Activated CD4-positive, alpha-beta T cell treated with anti-CD3 and anti-CD28 coated beads, Interleukin-2, Interleukin-4, amounts not matched to agents 100 ng/mL and 50 ng/mL, durations not matched to agents 16 hours and 8 hours (primary cell): ENCODE results near the gene LEFTY1.
"Not testable (repeated sequence)": the region's sequence is repeated elsewhere in the genome, so short reads cannot be mapped to it uniquely, and the experiment has no call there.

ENCODE experiments used
- DNase-seq: peaks from one replicate; pipeline ENCODE4 v3.0.0-alpha.2; 2020; ENCODE audit warnings: low spot score

LEFTY1 gene

DNA sequence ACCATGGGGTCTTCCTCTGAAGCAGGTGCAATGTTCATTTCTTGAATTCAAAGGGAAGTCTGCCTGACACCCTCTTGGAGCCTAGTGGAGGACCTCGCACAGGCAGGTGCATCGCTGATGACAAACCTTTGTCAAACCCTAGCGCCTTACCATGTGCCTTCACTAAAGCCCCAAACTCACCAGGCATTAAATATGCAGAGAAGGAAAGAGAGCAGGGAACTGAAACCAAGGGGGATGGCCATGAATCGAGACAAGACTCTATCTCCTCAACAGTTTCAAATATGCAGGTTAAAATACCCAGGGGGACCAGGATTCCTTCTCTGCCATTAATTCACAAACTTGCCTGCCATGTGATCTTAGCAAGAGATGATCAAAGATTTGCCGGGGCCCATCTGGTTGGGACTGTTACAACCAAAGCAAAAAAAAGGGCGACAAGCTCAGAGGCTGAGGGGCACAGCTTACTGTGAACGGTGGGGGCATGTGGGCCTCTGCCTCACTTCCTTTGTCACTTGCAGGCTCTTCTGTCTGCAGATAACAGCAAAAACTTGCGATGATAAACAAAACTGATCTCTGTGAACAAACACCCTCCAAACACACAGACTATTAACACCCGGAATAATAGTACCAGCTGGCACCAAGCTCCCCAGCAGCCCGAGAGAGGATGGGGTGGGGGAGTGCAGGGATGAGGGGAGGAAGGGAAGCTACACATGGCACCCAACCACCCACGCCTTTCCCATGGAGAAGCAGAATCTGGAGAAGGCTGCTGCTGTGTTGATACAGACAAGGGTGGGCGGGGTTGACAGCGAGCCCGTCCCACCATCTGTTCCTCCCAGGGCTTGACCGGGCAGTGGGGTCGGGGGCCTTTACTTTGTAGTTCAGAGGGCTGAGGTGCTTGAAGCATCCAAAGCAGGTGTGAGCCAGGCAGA is 40.7 kb downstream of the LEFTY1 start:
- no peak for DNase-seq

DNA sequence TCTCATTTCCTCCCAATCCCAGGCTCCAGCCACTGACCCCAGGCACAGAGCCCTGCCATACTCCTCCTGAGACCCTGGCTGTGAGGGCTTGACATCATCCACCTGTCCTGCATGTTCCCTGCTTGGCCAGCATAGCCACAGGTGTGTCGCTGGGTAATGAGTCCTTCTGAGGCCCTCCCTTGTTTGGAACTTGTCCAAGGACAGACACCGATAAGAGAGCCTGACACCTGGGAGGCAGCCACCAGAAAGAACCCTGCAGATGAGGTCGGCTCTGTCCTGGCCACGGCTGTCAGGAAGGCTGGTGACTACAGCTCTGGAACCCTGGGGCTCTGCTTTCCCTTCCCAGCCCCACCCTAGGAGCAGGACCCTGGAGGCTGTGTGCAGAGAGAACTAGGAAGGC is 41.3 kb downstream of the LEFTY1 start:
- no peak for DNase-seq

DNA sequence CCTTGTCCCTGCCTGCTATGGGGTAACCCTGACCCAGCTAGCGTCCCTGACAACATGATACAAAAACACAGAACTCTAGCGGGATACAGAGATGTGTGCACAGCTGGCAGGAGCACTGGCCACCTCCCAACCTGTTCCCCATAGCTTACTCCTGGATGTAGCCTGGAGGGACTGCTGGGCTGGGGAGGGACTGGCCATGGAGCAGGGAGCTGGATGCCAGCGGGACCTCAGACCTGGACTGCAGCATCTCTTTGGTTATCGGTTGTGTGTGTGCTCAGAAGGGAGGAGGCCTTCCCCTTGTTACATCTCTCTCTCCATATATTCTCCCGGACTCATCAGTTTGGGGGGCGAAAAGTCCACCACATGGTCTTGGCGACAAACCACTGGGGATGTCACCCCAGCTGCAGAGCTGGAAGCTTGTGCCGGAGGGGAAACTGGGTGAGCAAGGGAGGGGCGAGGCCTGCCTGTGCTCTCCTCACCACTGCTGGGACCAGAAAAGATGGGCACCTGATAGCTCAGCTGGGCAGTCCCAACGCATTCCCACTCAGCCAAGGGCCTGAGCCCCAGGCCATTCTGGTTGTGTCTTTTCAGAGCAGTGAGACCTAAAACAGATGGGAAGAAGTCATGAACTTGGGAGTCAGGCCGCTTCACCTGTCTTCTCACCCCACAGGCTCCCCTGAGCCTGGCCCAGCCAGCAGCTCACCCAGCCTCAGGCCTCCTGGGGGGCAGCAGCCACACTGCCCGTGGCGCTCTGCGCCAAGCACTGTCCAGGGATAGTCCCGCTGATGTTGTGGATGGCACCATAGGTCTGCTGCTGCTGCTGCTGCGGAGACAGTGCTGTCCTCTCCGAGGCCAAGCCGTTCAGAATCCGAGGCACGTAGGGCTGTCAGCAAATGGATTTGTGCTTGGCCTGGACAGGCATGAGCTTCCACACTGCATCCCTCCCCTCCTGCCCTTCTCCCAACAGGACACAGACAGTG is 42.3 kb downstream of the LEFTY1 start:
- DNase-seq, result no peak

DNA sequence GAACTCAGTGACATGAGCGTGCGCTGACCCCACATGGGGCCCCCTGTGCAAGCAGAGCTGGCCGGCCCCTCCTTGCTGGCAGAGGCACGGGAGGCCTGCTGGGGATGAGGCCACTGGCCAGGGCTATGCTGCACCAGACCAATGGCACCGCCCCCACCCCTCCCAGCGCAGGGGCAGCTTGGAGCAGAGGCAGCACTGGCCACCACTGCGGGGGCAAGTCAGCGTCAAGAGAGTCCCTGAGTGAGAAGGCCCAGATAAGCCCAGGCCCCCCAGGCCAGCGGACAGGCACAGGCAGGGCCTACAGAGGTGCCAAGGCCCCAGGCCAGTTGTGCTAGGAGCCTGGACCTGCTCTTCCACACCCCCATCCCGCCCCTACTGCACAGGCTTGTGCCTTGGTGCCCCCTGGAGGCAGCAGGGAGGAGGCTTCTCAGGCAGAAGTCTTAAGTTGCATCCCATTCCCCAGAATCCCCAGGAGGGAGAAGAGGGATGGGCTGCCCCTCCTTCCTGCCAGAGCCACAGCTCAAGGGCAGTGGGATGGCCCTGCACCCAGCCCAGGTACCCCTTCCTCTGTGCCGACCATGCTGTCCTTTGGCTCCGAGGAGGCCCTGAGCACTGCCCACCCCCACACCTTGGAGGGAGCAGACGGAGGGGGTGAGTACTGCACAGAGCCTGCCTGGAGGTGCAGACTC is 43.2 kb downstream of the LEFTY1 start:
- peak; percentile 25 for DNase-seq

DNA sequence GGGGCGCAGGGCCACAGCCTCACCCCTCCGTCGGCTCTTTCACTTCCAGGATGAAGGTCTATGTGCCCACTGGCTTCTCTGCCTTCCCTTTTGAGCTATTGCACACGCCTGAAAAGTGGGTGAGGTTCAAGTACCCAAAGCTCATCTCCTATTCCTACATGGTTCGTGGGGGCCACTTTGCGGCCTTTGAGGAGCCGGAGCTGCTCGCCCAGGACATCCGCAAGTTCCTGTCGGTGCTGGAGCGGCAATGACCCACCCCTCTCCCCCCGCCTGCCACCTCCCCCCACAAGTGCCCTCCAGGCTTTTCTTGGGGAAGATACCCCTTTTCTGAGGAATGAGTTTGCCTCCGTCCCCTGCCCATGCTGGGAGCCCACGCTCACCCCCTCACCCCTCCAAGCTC is 43.8 kb downstream of the LEFTY1 start:
- DNase-seq, result no peak

DNA sequence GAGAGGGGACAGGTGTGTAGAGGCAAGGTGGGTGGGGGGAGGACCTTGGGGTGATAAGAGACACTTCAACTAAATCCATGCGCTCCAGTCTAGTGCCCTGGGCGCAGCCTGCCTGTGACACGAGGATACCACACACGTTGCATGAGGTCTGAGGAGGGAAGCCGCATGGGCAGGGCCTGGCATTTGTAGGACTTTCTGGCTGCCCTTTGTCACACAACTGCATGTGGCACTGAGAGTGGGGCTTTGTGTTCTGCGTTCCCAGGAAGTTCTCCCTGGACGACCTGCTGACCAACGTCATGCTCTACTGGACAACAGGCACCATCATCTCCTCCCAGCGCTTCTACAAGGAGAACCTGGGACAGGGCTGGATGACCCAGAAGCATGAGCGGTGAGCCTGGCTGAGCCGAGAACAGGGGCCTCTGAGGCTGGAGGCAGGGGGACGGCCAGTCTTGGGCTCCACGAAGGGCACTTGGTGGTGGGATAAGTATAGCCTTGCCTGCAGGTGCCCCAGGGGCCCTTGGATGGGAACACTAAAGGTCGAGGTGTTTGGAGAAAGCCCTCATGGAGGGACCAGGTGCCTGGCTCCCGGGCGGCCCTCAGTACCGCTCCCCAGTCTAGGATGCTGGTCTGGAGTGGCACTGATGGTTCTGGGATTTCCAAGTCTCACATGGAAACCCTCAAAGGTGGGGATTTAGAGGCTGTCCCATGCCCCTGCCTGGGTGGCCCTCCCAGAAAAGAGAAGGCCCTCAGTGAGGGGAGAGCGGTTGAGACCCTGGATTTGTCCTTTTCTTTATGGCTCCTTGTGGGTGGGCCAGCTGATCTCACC is 44.5 kb downstream of the LEFTY1 start:
- DNase-seq, result no peak

DNA sequence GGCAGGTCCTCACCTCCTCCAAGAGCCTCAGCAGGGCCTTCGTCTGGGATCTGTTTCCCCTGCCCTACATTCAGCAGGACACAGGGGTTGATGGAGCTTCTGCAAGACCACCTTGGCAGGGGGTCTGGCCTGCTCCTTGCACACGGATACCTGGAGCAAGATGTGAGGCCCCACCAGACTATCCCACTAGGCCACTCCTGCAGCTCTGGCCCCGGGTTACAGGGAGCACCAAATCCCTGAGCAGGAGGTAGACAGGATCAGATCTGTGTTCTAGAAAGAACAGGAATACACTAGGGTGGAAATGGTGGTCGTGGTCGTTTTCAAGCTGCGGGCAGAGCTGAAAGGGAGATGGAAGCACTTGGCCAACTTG is 45.5 kb downstream of the LEFTY1 start:
- no peak for DNase-seq

DNA sequence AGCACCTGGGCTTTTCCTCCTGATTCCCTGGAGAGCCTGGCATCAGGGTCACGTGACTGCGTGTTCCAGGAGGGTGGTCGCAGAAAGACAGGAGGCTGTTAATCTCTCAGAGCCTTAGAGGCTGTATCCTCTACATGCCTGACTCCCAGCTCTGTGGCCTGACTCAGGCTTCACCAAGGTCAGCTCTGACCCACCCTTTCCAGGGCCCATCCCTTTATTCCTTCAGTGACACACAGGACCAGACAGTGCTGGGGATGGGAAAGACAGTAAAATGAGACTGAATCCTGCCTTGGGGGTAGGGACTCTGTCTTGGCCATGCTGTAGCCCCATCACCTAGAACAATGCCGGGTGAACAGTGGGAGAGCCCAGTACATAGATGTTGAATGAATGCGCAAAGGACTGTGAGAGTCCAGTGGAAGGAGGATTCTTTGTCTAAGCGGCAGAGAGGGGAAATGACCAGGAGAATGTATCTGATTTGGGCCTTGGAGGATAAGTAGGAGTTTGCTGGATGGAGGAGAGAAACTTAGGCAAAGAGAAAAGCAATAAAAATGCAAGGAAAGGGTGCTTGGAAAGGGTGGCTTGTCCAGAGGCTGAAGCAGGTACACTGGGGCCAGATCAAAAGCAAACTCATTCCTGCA is 46.0 kb downstream of the LEFTY1 start:
- no peak for DNase-seq

DNA sequence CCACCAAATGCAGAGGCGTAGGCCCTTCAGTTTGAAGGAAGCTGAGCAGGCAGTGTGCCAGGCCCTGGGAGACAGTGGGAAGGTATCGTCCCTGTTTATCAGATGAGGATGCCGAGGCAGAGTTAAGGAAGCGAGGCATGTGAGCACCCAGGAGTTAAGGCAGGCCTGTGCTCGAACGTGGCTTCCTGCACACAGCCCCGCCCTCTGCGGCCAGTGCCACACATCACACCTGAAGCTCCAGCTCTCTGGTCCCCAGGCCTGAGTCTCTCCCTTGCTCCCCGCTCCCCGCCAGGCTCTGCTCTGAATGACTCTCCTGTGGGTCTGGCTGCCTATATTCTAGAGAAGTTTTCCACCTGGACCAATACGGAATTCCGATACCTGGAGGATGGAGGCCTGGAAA is 46.9 kb downstream of the LEFTY1 start:
- no peak for DNase-seq

DNA sequence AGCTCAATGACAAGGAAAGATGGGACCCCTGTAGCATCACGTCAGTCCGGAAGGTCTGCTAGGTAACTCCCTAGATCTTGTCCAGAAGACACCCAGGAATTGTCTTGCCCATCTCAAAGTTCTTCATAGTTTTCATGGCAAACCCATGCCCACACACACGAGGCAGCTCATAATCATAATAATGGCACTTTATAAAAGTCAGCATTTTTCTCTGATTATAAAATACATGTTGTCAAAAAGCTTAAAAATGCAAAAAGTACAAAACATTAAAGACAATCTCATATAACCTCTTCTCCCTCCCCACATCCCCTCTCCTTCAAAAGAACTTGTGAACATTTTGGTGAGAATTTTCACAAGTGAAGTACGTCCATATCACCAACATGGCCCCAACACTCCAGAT is 48.2 kb downstream of the LEFTY1 start:
- no peak for DNase-seq

DNA sequence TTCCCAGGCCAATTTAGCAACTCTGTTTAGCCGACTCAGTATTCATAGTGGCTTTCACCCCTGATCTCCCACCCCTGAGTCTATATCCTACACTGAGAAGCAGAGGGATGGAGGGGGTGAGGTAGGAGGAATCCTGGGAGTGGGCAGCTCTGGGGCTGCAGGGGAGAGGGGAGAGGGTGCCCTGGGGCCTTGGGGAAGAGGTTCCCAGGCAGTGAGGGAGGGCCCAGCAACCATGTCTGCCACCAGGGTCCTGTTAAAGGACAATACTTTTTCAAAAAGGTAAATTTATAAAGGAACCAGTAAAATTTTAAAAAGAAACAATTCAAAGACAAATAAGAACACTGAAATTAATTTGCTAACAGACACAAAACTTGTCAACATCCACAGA is 48.7 kb downstream of the LEFTY1 start:
- no peak for DNase-seq

DNA sequence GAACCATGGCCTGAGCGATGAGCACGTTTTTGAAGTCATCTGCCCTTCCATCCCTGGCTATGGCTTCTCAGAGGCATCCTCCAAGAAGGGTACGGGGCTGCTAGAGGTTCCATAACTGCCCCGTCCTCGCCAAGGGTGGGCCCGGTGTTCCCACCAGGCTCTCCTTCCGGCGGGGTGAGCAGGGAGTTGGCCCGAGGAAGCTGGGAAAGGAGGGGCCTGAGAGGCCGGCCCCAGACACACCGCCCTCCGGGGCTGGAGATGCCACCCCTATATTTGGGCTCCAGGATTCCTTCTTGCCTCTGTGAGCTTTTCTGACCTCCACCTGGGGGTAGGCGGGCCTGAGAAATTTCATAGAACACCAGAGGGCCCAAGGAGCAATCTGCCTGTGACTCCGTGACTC is 50.2 kb downstream of the LEFTY1 start:
- DNase-seq, result no peak

DNA sequence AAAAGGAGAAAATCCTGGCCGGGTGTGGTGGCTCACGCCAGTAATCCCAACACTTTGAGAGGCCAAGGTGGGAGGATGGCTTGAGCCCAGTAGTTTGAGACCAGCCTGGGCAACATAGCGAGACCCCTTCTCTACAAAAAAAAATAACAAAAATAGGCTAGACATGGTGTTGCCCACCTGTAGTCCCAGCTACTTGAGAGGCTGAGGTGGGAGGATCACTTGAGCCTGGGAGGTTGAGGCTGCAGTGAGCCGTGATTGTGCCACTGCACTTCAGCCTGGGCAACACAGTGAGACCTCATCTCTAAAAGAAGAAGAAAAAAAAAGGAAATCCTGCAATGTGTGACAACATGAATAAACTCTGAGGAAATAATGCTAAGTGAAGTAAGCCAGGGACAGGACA is 52.6 kb downstream of the LEFTY1 start:
- DNase-seq, result not testable (repeated sequence)
